ENCODE measurements around the gene BHLHE40. TPM values are rescaled to one million over a fixed set of nuclear protein-coding genes. Genes with fewer than 3 reads are reported as not detected.
A peak's percentile ranks its signal among the peaks of the same experiment; 100 is the strongest.

BHLHE40 gene
- total and polyA plus RNA-seq, 2 of the 4 experiments (the other 2 are of a cell fraction) = 22.8 to 31.8 TPM

- H2BK5ac ChIP-seq (ENCODE audit: low read depth, low read length, poor library complexity, severe bottlenecking) = peak overlapping the region; percentile 89
- intact Hi-C loops (cut with micrococcal nuclease) (no loop called here), dilution Hi-C loops (cut with HindIII; ENCODE audit: low sequenced_read_pairs, unreplicated experiment) (no loop called here), in situ Hi-C loops (cut with MboI; ENCODE audit: low sequenced_read_pairs) (loop anchor here (5.0 to 10.0 kb wide), 2 partner anchors 42 to 309 kb away; no protein-coding TSS in a partner anchor)
- ATAC-seq (ENCODE audit: low read depth) (no peak), DNase-seq (no peak)
- ChIA-PET POLR2A (ENCODE audit: unreplicated experiment) (interaction anchor here (1.0 kb wide), 1 partner anchor 40 kb away, joined by 5 read pairs; no protein-coding TSS in a partner anchor), CTCF (interaction anchor here (0.6 to 1.7 kb wide), 9 partner anchors 17 to 698 kb away, joined by 3 to 11 read pairs (median 4); partner anchors contain the start of gene BHLHE40)
- no peak overlapping the region for H2AK9ac ChIP-seq (replicated peaks; ENCODE audit: low read depth, low read length, poor library complexity)
- peak overlapping the region; percentile 86 for H2BK20ac ChIP-seq (ENCODE audit: low read depth, low read length)
- peak overlapping the region; percentile 74; the same call in 2 of the 3 replicates for H2BK15ac ChIP-seq (ENCODE audit: low read depth, low read length)
- no peak overlapping the region for H3K9ac ChIP-seq (ENCODE audit: low read depth, low read length)
- peaks cover 14% of the 10 kb centered on the region for H3K9me1 ChIP-seq (ENCODE audit: insufficient read depth, low read length)
- peak overlapping the region; percentile 87 for H2BK120ac ChIP-seq (ENCODE audit: low read depth, low read length)
- H3K4ac ChIP-seq (ENCODE audit: low read depth, low read length) = peak overlapping the region; percentile 69
- no peaks in the 10 kb centered on the region for H4K20me1 ChIP-seq (ENCODE audit: insufficient read depth, low read length)
- H2AFZ ChIP-seq (replicated peaks; ENCODE audit: low read length, poor library complexity) = no peak overlapping the region
- H3K9me3 ChIP-seq (ENCODE audit: control insufficient read depth, insufficient read depth, low read length) = no peaks in the 10 kb centered on the region
- peaks cover 0 to 3% of the 10 kb centered on the region in 2 experiments; a peak in 1 of 4 replicates for H3K79me1 ChIP-seq (ENCODE audit: low read depth in 1 of 2, low read length in 2 of 2)
- H3K4me1 ChIP-seq (ENCODE audit: control insufficient read depth, insufficient read depth, low read length) = peaks cover 8% of the 10 kb centered on the region
- WGBS, 2 experiments (ENCODE audit: extremely low coverage in 2 of 2, insufficient read length in 1 of 2) = no CpG with 5 or more reads among the region's 9 CpGs
- H3K36me3 ChIP-seq (ENCODE audit: control insufficient read depth, insufficient read depth, low read length) = no peaks in the 10 kb centered on the region
- H3K23ac ChIP-seq (ENCODE audit: low read depth, low read length) = no peak overlapping the region
- no peak overlapping the region; the same call in 1 of the 2 replicates for H3K4me2 ChIP-seq (ENCODE audit: low read depth, low read length)
- H3K14ac ChIP-seq (replicated peaks; ENCODE audit: low read depth, low read length) = peak overlapping the region; percentile 22
- peak overlapping the region; percentile 56 for H4K5ac ChIP-seq (ENCODE audit: low read depth, low read length)
- H3K27ac ChIP-seq (ENCODE audit: insufficient read depth, low read length) = peak overlapping the region; percentile 81
- no TSS peak for BruUV-seq (replicated peaks)
- H3K4me3 ChIP-seq (ENCODE audit: insufficient read depth, low read depth, low read length) = no peak overlapping the region
- peak overlapping the region; percentile 71 for H3K18ac ChIP-seq (ENCODE audit: low read depth, low read length)
- H4K8ac ChIP-seq (ENCODE audit: low read depth in 2 of 2, low read length in 2 of 2) = peak overlapping the region; percentile 14 to 64; a peak in 3 of 4 replicates
- H4K91ac ChIP-seq (ENCODE audit: insufficient read depth, low read depth, low read length) = peak overlapping the region; percentile 65
- H3K27me3 ChIP-seq (ENCODE audit: control insufficient read depth, insufficient read depth, low read length) = no peaks in the 10 kb centered on the region
- H2AK5ac ChIP-seq (ENCODE audit: low read depth, low read length) = peak overlapping the region; percentile 89
- TF ChIP-seq POLR2A (IDR thresholded peaks at IDR 0.05; ENCODE audit: low read depth, low read length) = 0 out of 2 replicates have a peak, but pooled peaks have one; percentile 11
- TF ChIP-seq CEBPB (IDR thresholded peaks at IDR 0.05; ENCODE audit: low read depth, low read length) = peak; percentile 58
- no peak for TF ChIP-seq NFE2L2 (IDR thresholded peaks at IDR 0.05; ENCODE audit: low read depth, low read length)
- peak overlapping the region; percentile 15; the same call in 1 of the 2 replicates for H3K56ac ChIP-seq (ENCODE audit: extremely low read depth, insufficient read depth, low read length)
Observed at GRCh38 chr3:5023777-5024346, 44.6 kb downstream of the BHLHE40 start.

All from IMR-90 (cell line).